GM12878 (cell line): ENCODE results near the gene CALHM3.

ENCODE experiments used
- CEBPB ChIP-seq, 2 experiments: fragments of 150-350 bp in 1 of 2; IDR thresholded peaks; 2 replicates each; pipeline ENCODE4 v1.6.1; 2012 to 2014; ENCODE audit warnings: low read depth in 2 of 2, low read length in 2 of 2, borderline replicate concordance in 1 of 2, inconsistent platforms in 1 of 2
- JUNB ChIP-seq: IDR thresholded peaks from 2 replicates; pipeline ENCODE4 v1.6.1; 2016; ENCODE audit warnings: antibody characterized with exemption, mild to moderate bottlenecking
- MYC ChIP-seq: IDR thresholded peaks from 2 replicates; pipeline ENCODE4 v1.6.1; 2011; ENCODE audit warnings: mild to moderate bottlenecking, low read length, moderate library complexity, inconsistent platforms; ENCODE audit not compliant: insufficient read depth, insufficient replicate concordance, insufficient read length, severe bottlenecking
- RCOR1 ChIP-seq: conservative IDR thresholded peaks from 2 replicates; pipeline ENCODE4 v1.6.1; 2012; ENCODE audit warnings: low read depth, low read length, improper control_type of control experiment
- SRF ChIP-seq, 2 experiments: IDR thresholded peaks; 2 replicates each; pipeline ENCODE4 v1.6.1; 2011; ENCODE audit warnings: low read depth in 2 of 2, low read length in 2 of 2, mild to moderate bottlenecking in 1 of 2, moderate library complexity in 1 of 2
- TF ChIP-seq, protein P1 (sequence below), 3 experiments: IDR thresholded peaks in 2 of 3; conservative IDR thresholded peaks in 1 of 3; 2 replicates each; pipeline ENCODE4 v1.5.1; 2011; ENCODE audit warnings: low read depth in 3 of 3, low read length in 3 of 3, mild to moderate bottlenecking in 3 of 3, control low read depth in 2 of 3, moderate library complexity in 2 of 3, inconsistent platforms in 1 of 3, mixed read lengths in 1 of 3; ENCODE audit not compliant: control insufficient read depth in 2 of 3, insufficient read depth in 1 of 3; ENCODE audit errors: extremely low read depth in 1 of 3

DNA sequence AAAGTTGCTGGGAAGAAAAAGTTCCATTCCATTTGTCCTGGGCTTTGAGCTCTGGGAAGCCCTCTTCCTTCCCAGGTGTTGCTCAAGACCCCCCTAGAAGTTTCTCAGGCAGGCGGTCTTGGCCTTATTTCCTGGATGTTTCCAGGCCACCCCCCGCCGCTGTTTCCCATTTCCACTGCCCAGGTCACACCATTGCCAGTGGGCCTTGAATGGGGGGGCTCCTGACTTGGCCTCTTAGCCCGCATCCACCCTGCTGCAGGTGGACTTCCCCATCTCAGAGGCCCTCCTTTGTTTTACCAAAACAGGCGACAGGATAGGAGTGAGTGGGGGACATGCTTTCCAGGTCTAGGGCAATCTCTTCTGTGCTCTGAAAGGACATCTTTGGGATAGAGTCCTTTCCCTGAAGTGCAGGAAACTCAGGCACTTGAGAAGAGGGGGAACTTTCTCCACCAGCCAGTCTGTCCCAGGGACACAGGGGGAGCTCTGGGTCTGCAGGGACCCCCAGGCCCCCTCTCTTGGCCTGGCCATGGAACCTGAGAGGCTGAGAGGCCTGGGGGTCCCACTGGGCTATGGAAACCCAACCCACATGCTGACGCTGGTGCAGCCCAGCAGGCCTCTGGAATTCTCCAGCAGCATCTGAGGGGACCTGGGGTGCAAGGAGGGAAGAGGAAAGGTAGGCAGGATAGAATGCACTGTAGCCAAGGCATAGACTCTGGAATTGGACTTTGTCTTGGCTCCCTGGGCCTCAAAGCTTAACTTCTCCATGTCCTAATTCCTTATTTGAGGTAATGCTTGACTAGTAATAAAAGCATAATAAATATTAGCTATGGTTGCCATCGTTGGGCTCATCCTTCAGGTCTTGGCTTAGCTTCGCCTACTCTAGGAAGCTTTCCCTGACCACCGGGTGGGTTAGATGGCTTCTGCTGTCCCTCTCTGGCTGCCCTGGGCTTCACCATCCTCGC lies 32.0 kb upstream of the CALHM3 start:
- TF ChIP-seq MYC (no peak), JUNB (no peak), CEBPB (IDR thresholded peaks at IDR 0.05; ENCODE audit: borderline replicate concordance in 1 of 2, low read depth in 2 of 2, low read length in 2 of 2) (no peak), RCOR1 (no peak), SRF (IDR thresholded peaks at IDR 0.05; ENCODE audit: low read depth in 2 of 2, low read length in 2 of 2) (no peak)
- TF ChIP-seq, protein P1, sequence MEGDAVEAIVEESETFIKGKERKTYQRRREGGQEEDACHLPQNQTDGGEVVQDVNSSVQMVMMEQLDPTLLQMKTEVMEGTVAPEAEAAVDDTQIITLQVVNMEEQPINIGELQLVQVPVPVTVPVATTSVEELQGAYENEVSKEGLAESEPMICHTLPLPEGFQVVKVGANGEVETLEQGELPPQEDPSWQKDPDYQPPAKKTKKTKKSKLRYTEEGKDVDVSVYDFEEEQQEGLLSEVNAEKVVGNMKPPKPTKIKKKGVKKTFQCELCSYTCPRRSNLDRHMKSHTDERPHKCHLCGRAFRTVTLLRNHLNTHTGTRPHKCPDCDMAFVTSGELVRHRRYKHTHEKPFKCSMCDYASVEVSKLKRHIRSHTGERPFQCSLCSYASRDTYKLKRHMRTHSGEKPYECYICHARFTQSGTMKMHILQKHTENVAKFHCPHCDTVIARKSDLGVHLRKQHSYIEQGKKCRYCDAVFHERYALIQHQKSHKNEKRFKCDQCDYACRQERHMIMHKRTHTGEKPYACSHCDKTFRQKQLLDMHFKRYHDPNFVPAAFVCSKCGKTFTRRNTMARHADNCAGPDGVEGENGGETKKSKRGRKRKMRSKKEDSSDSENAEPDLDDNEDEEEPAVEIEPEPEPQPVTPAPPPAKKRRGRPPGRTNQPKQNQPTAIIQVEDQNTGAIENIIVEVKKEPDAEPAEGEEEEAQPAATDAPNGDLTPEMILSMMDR (IDR thresholded peaks at IDR 0.05 in 2 of 3, conservative IDR thresholded peaks at IDR 0.05 in 1 of 3; ENCODE audit: control insufficient read depth in 2 of 3, extremely low read depth in 1 of 3, insufficient read depth in 1 of 3, low read depth in 3 of 3, low read length in 3 of 3) = no peak
